DND-41 (cell line): ENCODE results near the gene RRP1.

Experiments
- CTCF ChIP-seq: IDR thresholded peaks from 2 replicates; pipeline ENCODE4 v1.5.1; 2012; ENCODE audit warnings: borderline replicate concordance, low read length, moderate library complexity, mild to moderate bottlenecking; ENCODE audit not compliant: poor library complexity, severe bottlenecking; ENCODE audit errors: extremely low read depth
- EZH2 ChIP-seq: IDR thresholded peaks from 3 replicates; pipeline ENCODE4 v1.6.1; 2012; ENCODE audit warnings: borderline replicate concordance, low read depth, mild to moderate bottlenecking, moderate library complexity, low read length, inconsistent platforms; ENCODE audit not compliant: severe bottlenecking

GRCh38 chr21:43824333-43825241 lies 35.2 kb downstream of the RRP1 start:
- TF ChIP-seq CTCF, result no peak
- TF ChIP-seq EZH2, result no peak
